Measurements from ENCODE around the gene COA1. TPM values are rescaled to one million over a fixed set of nuclear protein-coding genes. Genes with fewer than 3 reads are reported as not detected.

The COA1 gene
- total RNA-seq, result 45.7 and 53.9 TPM in 2 replicates

GRCh38 chr7:43729214-43729923 is at the start of gene COA1:
Gene COA1, minus strand, starts transcription at chr7:43729523. Its CDS starts 80,909 bp downstream, at chr7:43648614.

GRCh38 chr7:43758029-43758821 is 28.9 kb upstream of the COA1 start, which contains the start of gene BLVRA:
Gene BLVRA, plus strand, starts transcription at chr7:43758680. Its CDS starts 12,479 bp downstream, at chr7:43771159.

Other genes starting within 250 kb of the COA1 start
- 93.4 and 114 TPM in 2 replicates for gene STK17A, start 146.4 kb downstream of the COA1 start, total RNA-seq
- gene BLVRA, start 29.2 kb upstream of the COA1 start, total RNA-seq, result 18.9 and 20.3 TPM in 2 replicates
- gene MRPS24, start 140.0 kb upstream of the COA1 start, total RNA-seq, result 69.2 and 78.3 TPM in 2 replicates
- gene URGCP, start 177.1 kb upstream of the COA1 start, total RNA-seq, result 21.9 TPM in 2 replicates
- gene UBE2D4, start 196.9 kb upstream of the COA1 start, total RNA-seq, result 17.3 and 18.1 TPM in 2 replicates

All from vein endothelial cell (primary cell).